Hematopoietic multipotent progenitor cell treated with erythropoietin and hydrocortisone succinate and interleukin-3 and kit ligand, for 15 days (in vitro differentiated cells): ENCODE measurements around the gene THAP3.

Experiments used
- DNase-seq: peaks from one replicate; pipeline ENCODE4 v3.0.0-alpha.2; 2015; ENCODE audit warnings: low spot score

The THAP3 gene

DNA sequence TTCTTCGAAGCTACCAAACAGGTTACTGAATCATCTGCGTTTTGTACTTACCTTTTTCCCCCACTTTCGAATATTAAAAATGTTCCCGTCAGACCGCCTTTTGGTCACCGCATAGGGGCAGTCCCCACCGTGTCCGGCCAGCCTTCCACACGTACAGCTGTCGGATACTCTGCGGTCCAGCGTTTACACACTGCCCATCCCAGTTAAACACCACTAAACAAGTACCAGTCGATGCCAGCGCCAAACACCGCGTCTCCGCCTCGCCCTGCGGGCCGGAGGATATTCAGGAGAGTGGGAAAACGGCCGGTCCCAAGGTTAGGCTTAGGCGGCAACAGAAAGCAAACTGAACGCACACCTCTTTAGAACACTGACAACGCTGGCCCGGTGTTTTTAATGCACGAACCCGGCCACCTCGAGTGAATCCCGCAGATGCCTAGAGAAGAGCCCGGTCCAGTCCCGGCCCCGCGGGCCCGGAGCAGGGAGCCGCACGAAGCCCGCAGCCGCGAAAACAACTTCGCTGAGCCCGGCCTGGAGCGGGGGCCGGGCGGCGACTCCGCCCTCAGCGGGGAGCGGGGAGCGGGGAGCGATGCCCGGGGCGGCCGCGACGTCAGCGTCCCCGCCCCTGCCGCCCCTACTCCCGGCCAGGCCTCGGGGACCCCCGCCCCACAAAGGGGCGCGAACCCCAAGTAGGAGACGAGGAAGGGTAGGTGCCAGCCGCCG lies 11.9 kb upstream of the THAP3 start:
- DNase-seq: no peak

DNA sequence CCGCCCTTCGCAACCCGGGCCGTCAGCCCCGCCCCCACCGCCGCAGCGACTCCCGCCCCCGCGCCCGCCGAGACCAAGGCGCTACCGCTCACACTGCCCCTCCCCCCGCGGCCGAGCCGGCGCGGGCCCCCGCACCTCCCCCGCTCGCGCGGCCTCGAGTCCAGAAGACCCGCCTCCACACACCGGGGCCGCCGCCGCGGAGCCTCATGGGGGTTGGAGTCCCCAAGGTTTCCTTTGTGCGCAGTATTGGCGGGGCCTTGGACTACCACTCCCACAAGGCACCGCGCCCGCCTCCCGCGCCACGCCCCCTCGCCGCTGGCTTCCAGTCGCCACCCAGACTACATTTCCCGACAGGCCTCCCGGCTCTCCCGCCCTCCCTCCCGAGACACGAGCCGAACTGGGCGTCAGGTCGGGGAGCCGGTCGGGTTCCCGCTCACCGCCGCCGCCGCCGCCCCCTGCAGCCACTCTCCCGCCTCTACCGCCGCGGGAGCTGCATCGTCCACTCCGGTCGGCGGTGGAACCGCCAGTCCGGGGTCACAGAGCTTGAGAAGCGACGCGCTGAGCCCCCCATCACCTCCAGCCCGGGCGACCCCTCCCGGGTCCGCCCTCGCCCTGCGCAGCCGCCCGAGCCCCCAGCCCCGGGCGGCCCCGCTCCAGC lies 11.2 kb upstream of the THAP3 start, which contains the start of gene PHF13:
Gene PHF13, plus strand, starts transcription at position 371 of the 658 bp plus-strand sequence. CDS start 336 bp downstream, outside the sequence.
- peak; percentile 99 for DNase-seq

DNA sequence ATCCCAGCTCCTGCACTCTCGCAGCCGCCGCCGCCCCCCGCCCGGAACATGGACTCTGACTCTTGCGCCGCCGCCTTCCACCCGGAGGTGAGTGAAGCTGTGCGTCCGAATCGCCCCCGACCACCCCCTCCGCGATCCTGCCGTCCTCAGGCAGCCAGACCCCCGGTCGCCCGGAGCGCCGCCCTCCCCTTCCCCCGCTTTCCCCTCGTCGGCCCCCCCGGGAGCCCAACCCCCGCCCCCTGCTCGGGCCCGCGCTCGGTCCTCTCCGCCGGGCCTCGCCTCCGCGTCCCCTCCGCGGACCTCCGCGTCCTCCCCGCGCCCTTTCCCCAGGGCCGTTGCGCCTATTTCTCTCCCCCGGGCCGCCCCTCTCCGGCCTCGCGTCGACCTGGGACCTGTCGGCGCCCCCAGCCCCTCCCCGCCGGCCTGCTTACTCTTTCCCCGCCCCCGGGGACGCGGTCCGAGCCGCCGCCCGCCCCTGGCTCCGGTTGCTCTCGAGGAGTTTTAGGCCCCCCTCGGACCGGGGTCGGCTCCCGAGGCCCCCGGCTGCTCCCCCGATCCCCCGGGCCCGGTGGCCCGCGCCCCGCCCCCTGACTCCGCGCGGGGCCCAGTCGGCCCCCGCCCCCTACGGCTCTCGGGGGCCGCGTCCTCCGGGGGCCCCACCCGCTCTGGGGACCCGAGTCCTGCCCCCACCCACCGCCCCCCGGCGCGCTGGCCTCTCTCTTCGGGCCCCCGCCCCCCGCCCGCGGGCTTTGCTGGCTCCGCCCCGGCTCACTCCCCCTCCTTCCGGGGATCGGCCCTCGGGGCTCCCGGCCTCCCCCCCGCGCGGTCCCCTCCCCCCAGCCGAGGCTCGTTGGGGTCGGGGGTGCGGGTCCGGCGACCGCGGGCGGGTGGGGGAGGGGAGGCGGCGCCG lies 10.4 kb upstream of the THAP3 start:
- DNase-seq: no peak

DNA sequence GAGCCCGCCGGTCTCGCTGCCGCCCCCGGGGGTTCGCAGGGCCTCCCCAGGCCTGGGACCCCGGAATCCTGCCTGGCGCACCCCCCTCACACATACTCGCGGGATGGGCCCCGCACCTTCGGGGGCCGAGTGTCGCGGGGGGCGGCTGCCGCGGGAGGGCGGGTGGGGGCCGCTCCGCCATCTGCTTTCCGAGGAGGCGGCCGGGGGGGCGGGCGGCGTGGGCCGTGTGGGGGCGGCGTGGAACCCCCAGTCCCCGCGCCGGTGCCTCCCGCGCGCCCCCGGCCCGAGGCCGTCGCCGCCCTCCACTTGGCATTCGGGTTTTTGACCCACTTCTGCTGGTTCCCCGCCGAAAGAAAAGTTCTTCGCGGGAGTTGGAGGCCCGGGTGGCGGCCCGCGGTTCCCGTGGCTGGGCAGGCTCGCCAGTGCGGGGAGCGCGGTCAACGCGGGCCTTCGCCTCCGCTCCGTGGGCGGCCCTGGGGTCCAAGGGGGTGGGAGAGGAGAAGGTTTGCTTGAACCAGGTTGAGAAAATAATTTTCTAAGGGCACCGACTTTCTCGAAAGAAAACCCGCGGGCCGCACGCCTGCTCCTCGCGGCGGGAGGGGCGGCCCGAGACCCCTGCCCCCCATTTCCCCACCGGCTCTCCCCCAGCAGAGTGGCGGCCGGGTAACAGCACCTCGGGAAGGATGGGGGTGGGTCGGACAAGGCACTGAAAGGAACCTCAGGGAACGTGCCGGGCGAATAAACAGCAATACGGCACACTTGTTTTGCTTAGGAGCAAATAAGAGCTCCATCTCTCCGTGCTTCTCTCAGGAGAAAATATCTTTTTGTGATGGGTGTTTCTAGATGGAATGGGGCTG lies 9.5 kb upstream of the THAP3 start:
- no peak for DNase-seq

DNA sequence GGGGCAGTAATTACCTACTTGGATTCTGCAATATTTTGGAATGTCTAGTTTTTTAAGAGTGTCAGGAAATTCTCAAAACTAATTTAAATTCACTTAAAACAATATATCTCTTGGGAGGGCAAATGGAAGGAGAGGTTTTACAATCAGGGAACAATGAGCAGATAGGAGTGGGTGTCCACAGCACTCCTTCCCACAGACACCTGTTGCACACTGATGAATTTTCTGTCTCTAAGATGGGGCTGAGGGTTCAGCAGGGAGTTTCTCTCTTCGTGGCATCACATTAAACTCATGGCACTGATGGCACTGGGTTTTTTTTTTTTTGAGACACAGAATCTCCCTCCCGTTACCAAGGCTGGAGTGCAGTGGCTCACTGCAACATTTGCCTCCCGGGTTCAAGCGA lies 5.6 kb upstream of the THAP3 start:
- no peak for DNase-seq

DNA sequence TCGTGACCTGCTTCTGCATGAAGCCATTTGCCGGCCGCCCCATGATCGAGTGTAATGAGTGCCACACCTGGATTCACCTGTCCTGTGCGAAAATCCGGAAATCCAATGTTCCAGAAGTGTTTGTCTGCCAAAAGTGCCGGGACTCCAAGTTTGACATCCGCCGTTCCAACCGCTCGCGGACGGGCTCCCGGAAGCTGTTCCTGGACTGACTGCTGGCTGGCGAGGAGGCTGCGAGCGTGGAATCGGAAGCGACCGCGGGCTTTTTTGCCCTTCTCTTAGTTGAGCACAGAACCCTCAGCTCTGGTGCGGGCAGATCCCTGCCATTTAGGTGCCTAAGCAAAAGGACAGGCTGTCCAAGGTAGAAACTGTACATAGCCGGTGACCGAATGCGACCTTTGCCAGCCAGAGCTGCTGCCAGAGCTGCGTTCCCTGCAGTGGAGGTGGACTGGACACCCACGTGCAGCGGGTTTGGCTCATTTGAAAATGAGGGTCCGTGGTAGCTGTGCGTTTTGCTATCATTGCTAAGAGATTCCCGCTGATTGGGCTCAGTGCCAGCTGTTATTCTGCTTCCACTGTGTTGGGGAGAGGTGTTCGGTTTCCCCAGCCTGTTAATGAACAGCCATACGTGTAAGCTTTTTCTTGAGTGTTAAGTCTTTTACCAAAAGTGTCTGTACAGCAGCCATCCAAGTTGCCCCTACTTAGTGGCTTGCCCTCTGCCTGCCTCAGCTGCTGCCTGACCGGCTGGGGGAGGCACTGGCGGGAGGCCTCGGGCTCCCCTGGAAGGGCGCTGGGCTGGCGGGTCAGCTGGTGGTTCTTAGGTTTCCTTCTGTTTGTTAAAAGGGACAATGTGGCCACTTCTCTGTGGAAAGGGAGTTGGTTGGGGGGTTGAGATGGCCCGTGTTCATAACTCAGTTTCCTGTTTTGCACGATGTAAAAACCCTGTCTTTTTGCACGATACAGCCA lies 3.0 kb upstream of the THAP3 start:
- no peak for DNase-seq

DNA sequence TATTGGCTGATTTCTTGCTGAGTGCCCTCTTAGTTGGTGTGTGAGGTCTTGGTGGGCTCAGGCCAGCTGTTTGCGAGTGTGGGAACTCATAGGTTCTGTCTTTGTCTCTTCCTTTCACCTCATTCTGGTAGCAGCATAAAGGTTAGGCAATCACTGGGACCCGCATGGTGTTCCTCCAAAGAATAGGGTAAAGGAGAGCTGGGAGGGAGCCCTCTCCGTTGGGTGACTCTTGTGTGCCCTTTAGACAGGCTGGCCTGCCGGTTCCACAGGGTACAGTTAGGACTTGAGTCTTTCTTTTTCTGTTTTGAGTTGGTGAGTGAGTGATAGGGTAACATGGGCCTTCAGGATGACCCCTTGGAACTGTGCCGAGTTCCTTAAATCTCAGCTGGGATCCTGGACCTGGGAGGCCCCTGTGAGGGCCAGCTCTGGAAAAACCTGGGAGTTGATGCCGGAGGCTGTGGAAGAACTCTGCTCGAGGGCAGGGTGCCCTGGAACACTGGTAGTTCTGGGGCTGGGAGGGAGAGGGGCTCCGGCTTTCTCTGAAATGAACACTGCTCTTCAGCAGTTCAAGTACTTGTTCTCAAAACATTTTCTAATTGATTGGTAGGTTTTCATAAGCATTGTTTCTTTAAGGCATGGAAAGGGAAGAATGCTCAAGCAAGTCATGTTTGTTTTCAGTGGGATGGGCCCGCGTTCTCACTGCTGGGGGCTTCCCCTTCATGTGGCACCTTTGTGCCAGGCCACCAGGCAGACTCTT lies 2.1 kb upstream of the THAP3 start:
- DNase-seq: no peak

DNA sequence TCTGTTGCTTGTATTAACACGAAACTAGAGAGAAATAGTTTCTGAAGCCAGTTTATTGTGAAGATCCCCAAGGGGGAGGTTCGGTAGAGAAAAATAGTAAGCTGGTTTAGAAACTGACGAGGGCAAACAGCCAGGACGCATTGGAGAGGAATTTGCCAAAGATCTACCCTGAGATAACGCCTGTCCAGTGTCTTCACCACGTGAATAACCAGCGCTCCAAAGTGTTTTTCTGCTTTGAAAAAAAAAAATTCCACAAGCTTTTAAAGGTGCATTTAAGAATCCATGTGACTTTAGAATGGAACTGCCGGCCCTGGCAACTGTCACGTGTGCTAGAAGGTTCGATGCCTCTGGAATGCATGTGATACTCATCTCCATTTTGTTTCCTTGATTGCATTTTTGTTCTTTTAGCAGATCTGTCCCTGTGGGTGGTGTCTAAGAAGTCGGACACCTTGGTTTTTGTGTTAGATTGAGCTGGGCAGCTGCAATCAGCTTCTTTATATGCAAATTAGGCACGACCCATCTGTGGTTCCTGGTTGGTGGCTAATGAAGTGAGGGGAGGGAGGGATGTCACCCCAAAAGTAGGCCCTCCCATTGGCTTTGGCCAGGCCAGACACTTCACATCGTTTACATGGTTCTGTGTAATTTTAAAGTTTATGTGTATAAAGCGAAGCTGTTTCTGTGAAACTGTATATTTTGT lies 1.3 kb upstream of the THAP3 start:
- no peak for DNase-seq

DNA sequence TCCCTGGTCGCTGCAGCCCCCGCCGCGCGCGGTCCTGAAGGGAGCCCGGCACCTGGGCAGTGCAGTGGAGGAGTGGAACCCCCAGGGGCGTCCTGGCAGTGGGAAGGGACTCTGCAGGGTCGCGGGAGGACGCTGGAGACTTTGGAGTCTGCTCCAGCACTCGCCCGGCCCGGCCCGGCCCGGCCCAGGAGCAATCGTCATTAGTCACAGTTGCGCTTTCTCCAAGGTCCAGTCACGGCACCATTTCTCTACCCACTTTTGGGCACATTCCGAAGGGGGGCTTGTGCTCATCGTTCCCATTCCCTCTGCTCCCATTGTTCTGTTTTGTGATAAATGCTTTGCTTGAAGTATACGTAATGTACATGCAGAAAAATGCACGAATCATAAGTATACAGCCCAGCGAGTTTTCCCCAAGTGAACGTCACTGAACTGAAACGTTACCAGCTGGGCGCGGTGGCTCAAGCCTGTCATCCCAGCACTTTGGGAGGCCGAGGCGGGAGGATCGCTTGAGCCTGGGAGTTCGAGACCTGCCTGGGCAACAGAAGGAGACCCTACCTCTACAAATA lies 999 bp downstream of the THAP3 start:
- peak; percentile 33 for DNase-seq

DNA sequence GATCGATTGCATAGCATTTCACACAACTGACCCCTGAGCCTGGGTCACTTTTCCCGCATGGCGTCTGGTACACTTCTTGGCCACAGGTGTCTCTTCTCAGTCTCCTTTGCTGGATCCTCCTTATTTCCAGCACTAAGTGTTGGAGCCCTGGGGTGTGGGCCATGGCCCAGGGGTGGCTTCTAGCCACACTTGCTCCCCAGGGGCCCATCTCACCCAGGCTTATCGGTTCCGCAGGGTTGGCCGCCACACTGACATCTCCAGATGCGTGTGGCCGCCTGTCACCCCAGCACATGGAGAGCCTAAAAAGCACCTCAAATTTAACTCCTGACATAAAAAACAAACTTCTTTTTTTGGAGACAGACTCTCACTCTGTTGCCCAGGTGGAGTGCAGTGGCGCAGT lies 2.4 kb downstream of the THAP3 start:
- no peak for DNase-seq

DNA sequence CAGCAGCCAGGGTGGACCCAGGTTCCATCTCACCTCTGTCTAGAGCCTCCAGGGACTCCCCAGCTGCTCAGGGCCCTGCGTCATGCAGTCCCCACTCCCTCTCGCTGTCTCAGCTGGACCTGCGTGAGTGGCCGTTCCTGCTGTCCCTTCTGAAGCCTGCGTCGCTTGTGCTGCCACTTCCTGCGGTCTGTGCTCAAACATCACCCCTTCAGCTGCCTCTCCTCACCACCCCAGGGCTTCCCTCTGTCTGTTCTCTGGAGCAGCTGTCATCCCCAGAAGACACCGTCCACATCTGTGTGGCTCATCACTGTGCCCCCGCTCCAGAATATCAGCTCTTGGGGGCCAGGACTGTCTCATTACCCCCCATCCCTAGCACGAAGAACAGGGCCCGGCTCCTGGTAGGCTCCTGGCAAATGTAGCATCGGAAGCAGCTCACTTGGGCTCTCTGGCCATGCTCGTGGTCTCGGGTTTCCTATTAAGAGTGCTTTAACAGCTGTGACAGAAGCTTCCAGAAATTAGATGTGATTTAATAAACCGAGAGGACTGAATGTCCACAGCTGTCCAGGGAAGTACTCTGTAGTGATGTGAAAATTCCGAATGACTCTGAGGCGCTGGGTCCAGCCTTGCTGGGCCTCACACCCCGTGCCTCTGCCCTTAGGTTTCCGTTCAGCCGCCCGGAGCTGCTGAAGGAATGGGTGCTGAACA lies 3.3 kb downstream of the THAP3 start:
- no peak for DNase-seq

DNA sequence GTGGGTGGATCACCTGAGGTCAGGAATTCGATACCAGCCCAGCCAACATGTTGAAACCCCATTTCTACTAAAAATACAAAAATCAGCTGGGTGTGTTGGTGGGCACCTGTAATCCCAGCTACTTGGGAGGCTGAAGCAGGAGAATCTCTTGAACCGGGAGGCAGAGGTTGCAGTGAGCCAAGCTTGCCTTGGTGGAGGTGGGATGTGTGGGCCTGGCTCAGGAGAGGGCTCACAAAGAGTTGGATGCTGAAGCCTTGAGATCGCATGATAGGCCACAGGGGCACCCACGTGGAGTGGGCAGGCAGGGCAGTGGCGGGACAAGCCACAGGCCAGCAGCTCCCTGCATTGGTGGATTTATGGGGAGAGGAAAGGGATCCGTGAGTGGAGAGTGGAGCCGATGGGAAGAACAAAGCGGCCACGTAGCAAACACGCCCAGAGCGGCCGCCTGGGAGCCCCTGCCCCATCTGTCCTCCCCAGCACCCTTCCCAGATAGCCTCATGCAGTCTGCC lies 4.4 kb downstream of the THAP3 start:
- no peak for DNase-seq

DNA sequence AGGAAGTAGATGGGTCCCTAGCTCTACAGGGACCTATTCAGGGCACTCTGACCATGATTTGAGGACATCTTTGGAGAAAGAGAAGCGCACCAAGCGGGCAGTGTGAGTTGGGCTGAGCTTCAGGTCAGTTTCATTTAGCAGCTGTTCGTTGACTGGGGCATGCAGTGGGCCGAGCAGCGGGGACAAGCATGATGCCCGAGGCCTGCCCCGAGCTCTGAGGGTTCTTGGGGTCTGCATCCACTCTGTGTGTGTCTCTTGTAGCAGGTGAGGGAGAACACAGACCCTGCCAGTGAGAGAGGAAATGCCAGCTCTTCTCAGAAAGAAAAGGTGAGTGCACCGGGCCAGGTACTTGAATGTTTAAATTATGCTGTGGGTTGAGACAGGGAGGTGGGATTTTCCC lies 5.4 kb downstream of the THAP3 start:
- no peak for DNase-seq

DNA sequence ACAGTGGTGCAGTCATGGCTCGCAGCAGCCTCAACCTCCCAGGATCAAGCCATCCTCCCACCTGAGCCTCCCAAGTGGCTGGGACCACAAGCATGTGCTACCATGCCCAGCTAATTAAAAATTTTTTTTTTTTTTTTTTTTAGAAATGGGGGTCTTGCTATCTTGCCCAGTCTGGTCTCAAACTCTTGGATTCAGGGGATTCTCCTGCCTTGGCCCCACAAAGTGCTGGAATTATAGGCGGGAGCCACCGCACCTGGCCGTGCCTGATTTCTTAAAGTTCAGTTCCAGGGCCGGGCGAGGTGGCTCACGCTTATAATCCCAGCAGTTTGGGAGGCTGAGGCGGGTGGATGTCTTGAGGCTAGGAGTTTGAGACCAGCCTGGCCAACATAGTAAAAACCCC lies 6.4 kb downstream of the THAP3 start:
- no peak for DNase-seq

DNA sequence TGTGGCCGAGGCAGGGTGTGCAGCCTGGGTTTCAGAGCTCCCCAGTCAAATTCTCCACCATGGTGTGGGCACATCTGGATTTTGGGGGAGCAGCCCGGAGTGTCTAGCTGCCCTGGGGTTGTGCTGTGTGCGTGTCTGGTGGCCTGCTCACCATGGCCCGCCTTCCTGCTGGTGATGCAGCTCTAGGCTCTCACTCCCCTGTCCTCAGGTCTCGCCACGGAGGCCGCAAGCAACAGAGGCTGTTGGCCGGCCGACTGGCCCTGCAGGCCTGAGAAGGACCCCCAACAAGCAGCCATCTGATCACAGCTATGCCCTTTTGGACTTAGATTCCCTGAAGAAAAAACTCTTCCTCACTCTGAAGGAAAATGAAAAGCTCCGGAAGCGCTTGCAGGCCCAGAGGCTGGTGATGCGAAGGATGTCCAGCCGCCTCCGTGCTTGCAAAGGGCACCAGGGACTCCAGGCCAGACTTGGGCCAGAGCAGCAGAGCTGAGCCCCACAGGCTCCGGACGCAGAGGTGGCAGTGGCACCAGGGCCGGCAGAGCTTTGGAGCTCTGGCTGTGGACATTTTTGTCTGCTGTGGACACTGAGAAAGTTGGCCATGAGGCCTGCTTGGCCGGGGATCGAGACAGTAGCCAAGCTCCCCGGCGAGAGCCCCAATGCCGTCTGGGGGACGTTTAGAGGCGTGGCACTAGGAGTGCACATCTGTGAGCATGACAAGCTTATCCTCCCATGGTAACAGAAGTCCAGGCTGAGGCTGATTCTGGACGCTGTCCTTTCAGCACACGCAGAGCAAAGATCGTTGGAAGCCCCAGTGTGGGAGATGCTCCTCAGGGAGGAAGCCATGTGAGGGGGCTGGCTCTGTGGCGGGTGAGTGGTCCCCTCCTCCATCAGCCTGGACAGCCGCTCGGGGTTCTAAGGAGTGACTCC lies 8.2 kb downstream of the THAP3 start:
- DNase-seq: no peak

DNA sequence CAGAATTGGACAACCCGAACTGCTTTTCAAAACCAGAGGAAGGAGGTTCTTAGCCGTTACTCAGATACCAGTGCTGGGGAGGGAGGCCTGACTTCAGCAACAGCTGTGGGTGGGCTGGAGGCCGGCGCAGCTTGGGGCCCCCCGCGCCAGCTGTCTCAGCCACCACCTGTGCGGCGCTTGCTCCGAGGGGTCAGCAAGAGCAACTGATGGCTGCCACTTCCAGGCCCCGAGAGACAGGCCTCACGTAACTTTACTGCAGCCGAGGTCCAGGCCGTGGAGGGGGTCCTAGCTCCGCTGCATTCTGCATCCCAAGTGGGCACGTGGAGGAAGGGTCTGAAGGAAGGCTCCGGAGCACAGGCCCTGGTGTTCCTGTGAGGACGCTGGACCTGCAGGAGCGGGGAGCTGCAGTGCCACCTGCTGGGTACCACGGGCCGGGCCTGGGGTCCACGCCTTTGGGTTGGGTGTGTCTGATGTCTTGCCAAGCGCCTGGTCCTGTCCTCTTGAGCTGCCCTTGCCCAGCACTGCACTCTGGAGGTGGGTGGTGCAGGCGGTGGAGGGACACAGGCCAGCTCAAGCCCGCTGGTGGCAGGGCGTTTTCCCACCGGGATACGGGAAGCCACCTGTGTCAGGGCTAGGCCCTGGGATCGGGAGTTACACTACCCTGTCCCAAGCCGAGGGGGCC lies 9.8 kb downstream of the THAP3 start:
- DNase-seq: peak; percentile 69
